Measurements from ENCODE around the gene GNG2. TPM values are rescaled to one million over a fixed set of nuclear protein-coding genes. Genes with fewer than 3 reads are reported as not detected.

Gene GNG2
- total RNA-seq, 1 donor from 2014 or later = 11.4 TPM

DNA sequence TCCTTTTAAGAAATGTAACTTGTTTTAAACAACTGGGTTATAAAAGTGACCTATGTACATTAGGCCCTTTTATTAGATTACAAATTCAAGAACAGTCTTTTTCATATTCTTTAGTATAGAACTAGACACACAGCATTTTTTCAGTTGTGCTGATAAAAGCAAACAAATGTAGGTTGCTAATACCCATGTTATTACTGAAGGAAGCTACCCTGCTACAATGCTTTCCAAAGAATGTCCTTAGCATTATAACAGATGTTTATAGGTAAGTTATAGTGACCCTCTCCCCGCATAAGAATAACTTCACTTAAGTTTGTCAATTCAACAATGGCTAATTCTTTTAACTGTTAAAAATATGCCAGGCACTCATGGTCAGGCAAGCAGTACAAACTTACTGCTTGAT lies 146.8 kb downstream of the GNG2 start:
- no peak for DNase-seq (ENCODE audit: low spot score in 2 of 2)
- no peak overlapping the region for H3K4me3 ChIP-seq
- H3K4me1 ChIP-seq = peaks cover 0 to 6% of the 10 kb centered on the region in 2 donors
- H3K9me3 ChIP-seq = no peaks in the 10 kb centered on the region
- TF ChIP-seq, protein P1, sequence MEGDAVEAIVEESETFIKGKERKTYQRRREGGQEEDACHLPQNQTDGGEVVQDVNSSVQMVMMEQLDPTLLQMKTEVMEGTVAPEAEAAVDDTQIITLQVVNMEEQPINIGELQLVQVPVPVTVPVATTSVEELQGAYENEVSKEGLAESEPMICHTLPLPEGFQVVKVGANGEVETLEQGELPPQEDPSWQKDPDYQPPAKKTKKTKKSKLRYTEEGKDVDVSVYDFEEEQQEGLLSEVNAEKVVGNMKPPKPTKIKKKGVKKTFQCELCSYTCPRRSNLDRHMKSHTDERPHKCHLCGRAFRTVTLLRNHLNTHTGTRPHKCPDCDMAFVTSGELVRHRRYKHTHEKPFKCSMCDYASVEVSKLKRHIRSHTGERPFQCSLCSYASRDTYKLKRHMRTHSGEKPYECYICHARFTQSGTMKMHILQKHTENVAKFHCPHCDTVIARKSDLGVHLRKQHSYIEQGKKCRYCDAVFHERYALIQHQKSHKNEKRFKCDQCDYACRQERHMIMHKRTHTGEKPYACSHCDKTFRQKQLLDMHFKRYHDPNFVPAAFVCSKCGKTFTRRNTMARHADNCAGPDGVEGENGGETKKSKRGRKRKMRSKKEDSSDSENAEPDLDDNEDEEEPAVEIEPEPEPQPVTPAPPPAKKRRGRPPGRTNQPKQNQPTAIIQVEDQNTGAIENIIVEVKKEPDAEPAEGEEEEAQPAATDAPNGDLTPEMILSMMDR (IDR thresholded peaks at IDR 0.05) = no peak
- H3K27me3 ChIP-seq = no peaks in the 10 kb centered on the region
- H3K27ac ChIP-seq = no peak overlapping the region
- intact Hi-C loops (cut with DNase I) = no loop called here
- peaks cover 47 to 86% of the 10 kb centered on the region in 2 donors for H3K36me3 ChIP-seq

DNA sequence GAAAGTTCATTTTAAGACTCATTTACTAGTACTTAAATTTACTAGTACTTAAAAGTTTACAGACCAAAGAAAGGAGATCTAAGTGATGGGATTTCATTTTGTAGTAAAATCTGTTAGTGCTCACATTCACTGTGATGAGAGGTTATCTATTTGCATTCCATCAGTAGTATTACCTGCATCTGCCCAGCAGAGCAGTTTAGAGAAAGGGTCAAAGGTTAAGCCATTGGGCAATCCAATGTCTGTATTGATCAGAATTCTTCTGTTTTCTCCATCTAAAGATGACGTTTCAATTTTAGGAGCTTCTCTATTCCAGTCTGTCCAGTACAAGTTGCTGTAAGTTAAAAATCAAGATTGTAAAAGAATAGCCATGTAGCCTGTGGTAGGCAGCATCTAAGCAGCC lies 147.2 kb downstream of the GNG2 start:
- Histone ChIP-seq H3K9me3 (no peaks in the 10 kb centered on the region), H3K27me3 (no peaks in the 10 kb centered on the region), H3K27ac (no peak overlapping the region), H3K36me3 (peaks cover 43 to 82% of the 10 kb centered on the region in 2 donors), H3K4me1 (peaks cover 0 to 10% of the 10 kb centered on the region in 2 donors), H3K4me3 (no peak overlapping the region)
- no peak for DNase-seq (ENCODE audit: low spot score in 2 of 2)
- intact Hi-C loops (cut with DNase I) = no loop called here
- TF ChIP-seq, protein P1 (IDR thresholded peaks at IDR 0.05) = no peak

DNA sequence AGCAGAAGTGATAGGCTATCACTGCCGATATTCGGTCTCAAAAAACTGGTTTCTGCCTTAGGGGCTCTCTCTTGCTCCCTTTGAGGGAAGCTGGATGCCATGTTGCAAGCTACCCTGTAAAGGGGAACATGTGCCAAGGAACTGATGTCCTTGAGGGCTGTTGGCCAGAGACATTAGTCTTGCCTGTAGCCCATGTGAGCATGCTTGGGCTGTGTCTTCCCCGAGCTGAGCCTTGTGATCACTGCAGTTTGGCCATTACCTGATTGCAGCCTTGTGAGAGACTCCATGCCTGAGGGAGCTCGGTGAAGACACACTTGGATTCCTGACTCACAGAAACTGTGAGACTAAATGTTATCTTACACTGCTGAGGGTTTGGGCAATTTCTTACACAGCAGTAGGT lies 147.7 kb downstream of the GNG2 start:
- Histone ChIP-seq H3K27ac (no peak overlapping the region), H3K9me3 (no peaks in the 10 kb centered on the region), H3K36me3 (peaks cover 42 to 77% of the 10 kb centered on the region in 2 donors), H3K4me3 (no peak overlapping the region), H3K27me3 (no peaks in the 10 kb centered on the region), H3K4me1 (peaks cover 0 to 9% of the 10 kb centered on the region in 2 donors)
- intact Hi-C loops (cut with DNase I) = no loop called here
- DNase-seq (ENCODE audit: low spot score in 2 of 2) = no peak
- TF ChIP-seq, protein P1 (IDR thresholded peaks at IDR 0.05) = no peak

DNA sequence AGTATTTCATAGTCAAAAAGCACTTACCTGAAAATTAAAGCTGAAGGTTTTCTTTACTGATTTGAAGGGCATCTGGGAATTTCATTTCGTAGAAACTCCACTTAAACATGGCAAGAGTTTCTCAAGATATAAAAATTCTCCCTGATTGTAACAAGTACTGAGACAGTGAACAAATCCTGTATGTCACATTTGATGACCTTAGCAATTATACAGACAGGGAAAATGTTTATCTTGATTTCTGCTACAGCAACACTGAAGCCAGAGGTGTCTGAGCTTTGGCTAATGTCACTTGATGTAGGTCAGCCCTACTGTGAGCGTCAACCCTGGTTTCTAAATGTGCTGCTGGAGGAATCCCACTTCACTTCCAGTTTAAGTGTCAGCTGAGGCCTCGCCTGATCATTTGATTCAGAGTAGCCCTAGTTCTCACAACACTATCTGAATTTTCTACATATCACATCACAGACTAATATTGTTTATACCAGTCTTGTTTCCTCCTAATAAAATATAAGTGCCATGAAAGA lies 149.8 kb downstream of the GNG2 start:
- Histone ChIP-seq H3K4me1 (peaks cover 0 to 6% of the 10 kb centered on the region in 2 donors), H3K27me3 (no peaks in the 10 kb centered on the region), H3K9me3 (no peaks in the 10 kb centered on the region), H3K4me3 (no peak overlapping the region), H3K36me3 (peaks cover 31 to 57% of the 10 kb centered on the region in 2 donors), H3K27ac (no peak overlapping the region)
- no peak for DNase-seq (ENCODE audit: low spot score in 2 of 2)
- TF ChIP-seq, protein P1 (IDR thresholded peaks at IDR 0.05) = no peak
- intact Hi-C loops (cut with DNase I) = no loop called here

DNA sequence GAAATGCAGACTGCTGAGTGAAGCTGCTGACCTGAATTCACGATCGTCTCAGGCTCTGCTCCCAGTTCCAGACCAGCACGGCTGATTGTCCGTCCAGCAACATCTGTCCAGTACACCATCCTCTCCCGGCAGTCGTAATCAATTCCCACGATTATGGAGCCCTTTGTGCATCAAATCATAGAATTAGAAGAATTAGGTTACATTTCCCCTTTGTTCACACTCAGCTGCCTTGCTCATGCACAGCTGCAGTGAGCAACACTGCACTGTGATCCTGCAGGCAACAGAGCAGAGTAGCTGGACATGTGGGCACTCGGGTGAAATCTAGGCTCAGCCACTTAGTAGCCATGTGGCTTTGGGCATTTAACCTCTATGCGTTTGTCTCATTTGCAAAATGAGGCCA lies 151.1 kb downstream of the GNG2 start:
- peaks cover 21 to 46% of the 10 kb centered on the region in 2 donors for H3K36me3 ChIP-seq
- peaks cover 0 to 6% of the 10 kb centered on the region in 2 donors for H3K4me1 ChIP-seq
- DNase-seq (ENCODE audit: low spot score in 2 of 2) = no peak
- no peaks in the 10 kb centered on the region for H3K27me3 ChIP-seq
- no peak overlapping the region for H3K4me3 ChIP-seq
- no peak overlapping the region for H3K27ac ChIP-seq
- no peaks in the 10 kb centered on the region for H3K9me3 ChIP-seq
- intact Hi-C loops (cut with DNase I) = no loop called here
- TF ChIP-seq, protein P1 (IDR thresholded peaks at IDR 0.05) = no peak

DNA sequence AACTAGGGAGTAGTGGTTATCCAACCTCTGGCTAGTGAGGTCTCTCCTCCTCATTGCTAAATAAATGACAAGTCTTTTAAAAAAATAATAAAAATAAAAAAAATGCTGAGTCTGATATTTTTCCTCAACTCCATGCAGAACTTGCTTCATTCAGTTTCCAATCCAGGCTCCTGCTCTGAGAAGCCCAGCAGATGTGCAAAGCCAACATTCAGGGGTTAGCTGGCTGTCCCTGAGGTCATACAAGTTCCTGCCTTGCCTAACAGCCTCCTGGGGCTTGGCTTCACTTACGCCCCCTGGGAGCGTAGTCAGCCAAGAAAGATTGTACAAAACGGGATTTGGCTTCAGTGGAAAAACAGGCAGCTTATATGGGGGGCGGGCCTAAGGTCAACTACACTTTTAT lies 152.2 kb downstream of the GNG2 start:
- peaks cover 0 to 6% of the 10 kb centered on the region in 2 donors for H3K4me1 ChIP-seq
- TF ChIP-seq, protein P1 (IDR thresholded peaks at IDR 0.05) = no peak
- H3K27ac ChIP-seq = no peak overlapping the region
- DNase-seq (ENCODE audit: low spot score in 2 of 2) = no peak
- H3K4me3 ChIP-seq = no peak overlapping the region
- H3K27me3 ChIP-seq = no peaks in the 10 kb centered on the region
- H3K36me3 ChIP-seq = peaks cover 17 to 40% of the 10 kb centered on the region in 2 donors
- H3K9me3 ChIP-seq = no peaks in the 10 kb centered on the region
- intact Hi-C loops (cut with DNase I) = no loop called here

Measured in ascending aorta (tissue), 2 donors.